Ascending aorta (tissue), 2 donors: ENCODE results near the gene HPS6. TPM values are rescaled to one million over a fixed set of nuclear protein-coding genes. Genes with fewer than 3 reads are reported as not detected.

Source experiments
- DNase-seq, 2 donors: peaks; one replicate each; pipeline ENCODE4 v3.0.0-alpha.2; 2019; ENCODE audit warnings: low spot score in 2 of 2
- H3K27ac ChIP-seq, 2 donors: fragments of 200-600 bp; sonication (generic); one replicate each; pipeline ENCODE4 v1.5.1; 2016 to 2017; ENCODE audit warnings: mild to moderate bottlenecking in 1 of 2
- H3K27me3 ChIP-seq: fragments of 200-600 bp; sonication (generic); one replicate; pipeline ENCODE4 v1.5.1; 2017
- H3K36me3 ChIP-seq, 2 donors: fragments of 200-600 bp; sonication (generic); one replicate each; pipeline ENCODE4 v1.5.1; 2016
- H3K4me1 ChIP-seq, 2 donors: fragments of 200-600 bp; sonication (generic); one replicate each; pipeline ENCODE4 v1.5.1; 2016 to 2017; ENCODE audit warnings: mild to moderate bottlenecking in 1 of 2
- H3K4me3 ChIP-seq, 2 donors: fragments of 200-600 bp; sonication (generic); one replicate each; pipeline ENCODE4 v1.5.1; 2016 to 2017; ENCODE audit warnings: mild to moderate bottlenecking in 1 of 2
- H3K9me3 ChIP-seq, 2 donors: fragments of 200-600 bp; sonication (generic); one replicate each; pipeline ENCODE4 v1.5.1; 2016
- intact Hi-C: fragments of 100-400 bp; cut with DNase I; formaldehyde crosslinking; loops from one replicate; pipeline ENCODE4 v1.15.1; 2023
- total RNA-seq: library from RNA; depleted of rRNA; stranded (reverse); fragments of >200 nt; gene quantifications from one replicate; pipeline ENCODE4 v1.1.0, GENCODE V29; 2016
- TF ChIP-seq, protein P1 (sequence below), 3 experiments: fragments of 200-600 bp in 2 of 3; fragments of 450-650 bp in 1 of 3; sonication (generic) in 2 of 3; IDR thresholded peaks; one replicate each; pipeline ENCODE4 v1.5.1; 2016 to 2019; ENCODE audit warnings: antibody characterized with exemption in 3 of 3, mild to moderate bottlenecking in 1 of 3, moderate library complexity in 1 of 3

HPS6 gene
- total RNA-seq = 39.9 TPM

DNA sequence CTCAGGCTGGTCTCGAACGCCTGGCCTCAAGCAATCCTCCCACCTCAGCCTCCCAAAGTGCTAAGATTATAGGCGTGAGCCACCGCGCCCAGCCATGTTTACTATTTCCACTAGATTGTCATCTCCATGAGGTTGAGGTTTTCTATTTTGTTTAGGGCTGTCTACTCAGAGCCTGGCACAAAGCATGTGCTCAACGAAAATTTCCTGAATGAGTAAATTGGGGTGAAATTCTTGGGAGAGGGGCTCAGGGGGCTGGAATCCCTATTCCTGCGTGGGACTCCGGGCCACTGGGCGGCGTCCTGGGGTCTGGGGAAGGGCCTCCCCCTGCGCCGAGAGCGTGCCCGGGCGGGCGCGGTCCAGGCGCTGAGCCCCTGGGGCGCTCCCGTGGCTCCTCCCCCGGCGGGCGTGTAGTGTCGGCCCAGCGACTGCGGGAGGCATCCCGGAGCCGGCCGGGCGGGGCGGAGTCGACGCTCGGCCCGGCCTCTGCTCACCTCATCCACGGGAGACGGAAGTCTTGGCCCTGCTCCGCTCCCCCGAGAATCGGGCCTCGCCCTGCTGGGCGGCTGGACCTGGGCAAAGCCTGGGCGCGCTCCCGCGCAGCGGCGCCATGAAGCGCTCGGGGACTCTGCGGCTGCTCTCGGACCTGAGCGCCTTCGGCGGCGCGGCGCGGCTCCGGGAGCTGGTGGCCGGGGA lies at the start of gene HPS6:
TSS of gene HPS6 (plus strand) at position 482 of the 693 bp plus-strand sequence. CDS start at position 608, 126 bp downstream.
- DNase-seq = peak; percentile 55 to 94
- Histone ChIP-seq H3K27ac (peak within 1 kb of the TSS; percentile 89 to 93), H3K9me3 (no peaks in the 10 kb centered on the region), H3K27me3 (no peaks in the 10 kb centered on the region), H3K4me3 (peak within 1 kb of the TSS; percentile 76 to 94), H3K4me1 (peaks cover 16 to 23% of the 10 kb centered on the region in 2 donors), H3K36me3 (peaks cover 3 to 9% of the 10 kb centered on the region in 2 donors)
- TF ChIP-seq, protein P1, sequence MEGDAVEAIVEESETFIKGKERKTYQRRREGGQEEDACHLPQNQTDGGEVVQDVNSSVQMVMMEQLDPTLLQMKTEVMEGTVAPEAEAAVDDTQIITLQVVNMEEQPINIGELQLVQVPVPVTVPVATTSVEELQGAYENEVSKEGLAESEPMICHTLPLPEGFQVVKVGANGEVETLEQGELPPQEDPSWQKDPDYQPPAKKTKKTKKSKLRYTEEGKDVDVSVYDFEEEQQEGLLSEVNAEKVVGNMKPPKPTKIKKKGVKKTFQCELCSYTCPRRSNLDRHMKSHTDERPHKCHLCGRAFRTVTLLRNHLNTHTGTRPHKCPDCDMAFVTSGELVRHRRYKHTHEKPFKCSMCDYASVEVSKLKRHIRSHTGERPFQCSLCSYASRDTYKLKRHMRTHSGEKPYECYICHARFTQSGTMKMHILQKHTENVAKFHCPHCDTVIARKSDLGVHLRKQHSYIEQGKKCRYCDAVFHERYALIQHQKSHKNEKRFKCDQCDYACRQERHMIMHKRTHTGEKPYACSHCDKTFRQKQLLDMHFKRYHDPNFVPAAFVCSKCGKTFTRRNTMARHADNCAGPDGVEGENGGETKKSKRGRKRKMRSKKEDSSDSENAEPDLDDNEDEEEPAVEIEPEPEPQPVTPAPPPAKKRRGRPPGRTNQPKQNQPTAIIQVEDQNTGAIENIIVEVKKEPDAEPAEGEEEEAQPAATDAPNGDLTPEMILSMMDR (IDR thresholded peaks at IDR 0.05) = peak in 2 of 3 experiments; percentile 14 to 33
- intact Hi-C loops = loop anchor here (1.0 to 5.0 kb wide), 3 partner anchors 9 to 713 kb away; partner anchors contain the start of genes ARMH3 and BTRC

DNA sequence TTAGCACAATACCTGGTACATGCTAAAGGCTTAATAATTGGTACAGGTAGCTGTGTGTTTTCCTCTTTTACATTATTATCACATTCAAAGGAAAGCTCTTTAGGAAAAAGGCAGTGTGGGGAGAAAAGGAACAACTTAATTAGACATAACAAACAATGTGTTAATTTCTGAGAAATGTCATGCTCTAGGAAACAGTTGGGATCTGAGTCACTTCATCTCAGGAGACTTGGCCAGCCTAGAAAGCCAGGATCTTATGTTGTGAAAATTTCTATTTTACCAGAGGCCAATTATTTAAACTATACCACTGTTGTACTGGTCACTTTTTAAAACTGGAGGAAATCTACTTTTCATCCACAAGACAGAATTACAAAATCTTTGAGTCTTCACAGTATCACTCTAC lies 48.7 kb upstream of the HPS6 start:
- Histone ChIP-seq H3K9me3 (no peaks in the 10 kb centered on the region), H3K4me3 (no peak overlapping the region), H3K4me1 (no peaks in the 10 kb centered on the region), H3K27me3 (no peaks in the 10 kb centered on the region), H3K27ac (no peak overlapping the region), H3K36me3 (peaks cover 22 to 36% of the 10 kb centered on the region in 2 donors)
- DNase-seq = no peak
- TF ChIP-seq, protein P1 (IDR thresholded peaks at IDR 0.05) = no peak
- intact Hi-C loops = no loop called here

DNA sequence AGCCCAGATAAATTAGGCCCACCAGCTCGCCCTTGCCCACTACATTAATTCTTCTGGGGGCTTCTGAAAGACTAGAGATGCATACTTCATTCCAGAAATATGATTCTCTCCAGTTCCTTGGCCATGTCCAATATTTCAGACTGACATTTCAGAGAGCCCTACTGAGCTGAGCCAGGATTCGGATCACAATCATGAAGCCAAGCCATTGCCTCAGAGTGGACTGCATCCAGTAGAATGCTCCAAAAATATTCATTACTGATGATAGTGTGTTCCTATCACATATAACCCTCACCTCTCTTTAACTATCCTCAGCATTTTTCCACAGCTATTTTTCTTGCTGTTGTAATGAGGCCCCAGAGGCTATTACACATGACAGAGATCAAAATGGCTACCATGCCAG lies 47.9 kb upstream of the HPS6 start:
- intact Hi-C loops = no loop called here
- TF ChIP-seq, protein P1 (IDR thresholded peaks at IDR 0.05) = no peak
- no peak overlapping the region for H3K4me3 ChIP-seq
- peaks cover 22 to 42% of the 10 kb centered on the region in 2 donors for H3K36me3 ChIP-seq
- no peaks in the 10 kb centered on the region for H3K9me3 ChIP-seq
- no peak for DNase-seq
- no peaks in the 10 kb centered on the region for H3K4me1 ChIP-seq
- no peak overlapping the region for H3K27ac ChIP-seq
- no peaks in the 10 kb centered on the region for H3K27me3 ChIP-seq

DNA sequence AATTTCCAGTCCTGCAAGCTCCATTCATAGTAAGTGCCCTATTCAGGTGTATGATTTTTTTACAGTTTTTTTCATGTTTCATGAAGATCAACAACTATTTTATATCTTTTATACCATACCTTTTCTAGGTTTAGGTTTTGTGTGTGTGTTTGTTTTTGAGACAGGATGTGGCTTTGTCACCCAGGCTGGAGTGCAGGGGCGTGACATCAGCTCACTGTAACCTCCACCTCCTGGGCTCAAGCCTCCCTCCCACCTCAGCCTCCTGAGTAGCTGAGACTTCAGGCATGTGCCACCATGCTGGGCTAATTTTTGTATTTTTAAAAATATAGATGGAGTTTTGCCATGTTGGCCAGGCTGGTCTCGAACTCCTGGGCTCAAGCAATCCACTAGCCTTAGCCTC lies 44.2 kb upstream of the HPS6 start:
- Histone ChIP-seq H3K4me1 (no peaks in the 10 kb centered on the region), H3K27ac (no peak overlapping the region), H3K4me3 (no peak overlapping the region), H3K27me3 (no peaks in the 10 kb centered on the region), H3K9me3 (no peaks in the 10 kb centered on the region), H3K36me3 (peaks cover 41 to 67% of the 10 kb centered on the region in 2 donors)
- TF ChIP-seq, protein P1 (IDR thresholded peaks at IDR 0.05) = no peak
- intact Hi-C loops = no loop called here
- no peak for DNase-seq

DNA sequence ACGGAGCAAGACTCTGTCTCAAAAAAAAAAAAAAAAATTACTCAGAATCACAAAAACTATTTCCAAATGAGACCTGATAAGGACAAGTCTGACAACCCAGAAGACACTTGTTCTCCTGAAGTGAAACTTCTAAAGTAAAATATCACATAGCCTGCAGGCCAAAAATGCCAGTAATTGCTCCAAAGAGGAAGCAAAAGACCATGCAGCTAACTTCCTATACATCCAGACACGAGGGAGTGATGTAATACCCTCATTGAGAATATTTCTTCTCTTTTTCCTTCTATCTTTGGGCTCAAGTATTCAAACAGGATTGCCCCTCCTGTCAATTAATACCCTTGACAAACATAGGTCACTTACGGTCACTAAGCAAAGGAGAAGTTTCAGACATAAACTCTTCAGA lies 40.4 kb upstream of the HPS6 start:
- DNase-seq = no peak
- peaks cover 69 to 82% of the 10 kb centered on the region in 2 donors for H3K36me3 ChIP-seq
- H3K4me3 ChIP-seq = no peak overlapping the region
- intact Hi-C loops = no loop called here
- H3K27ac ChIP-seq = no peak overlapping the region
- TF ChIP-seq, protein P1 (IDR thresholded peaks at IDR 0.05) = no peak
- no peaks in the 10 kb centered on the region for H3K4me1 ChIP-seq
- no peaks in the 10 kb centered on the region for H3K9me3 ChIP-seq
- H3K27me3 ChIP-seq = no peaks in the 10 kb centered on the region
